ENCODE results near the gene ANO6. TPM values are rescaled to one million over a fixed set of nuclear protein-coding genes. Genes with fewer than 3 reads are reported as not detected.
A peak's percentile ranks its signal among the peaks of the same experiment; 100 is the strongest.

ANO6 gene
- total RNA-seq, 2 donors from 2014 or later, result 114 to 139 TPM

GRCh38 chr12:45337835-45338234 is 121.9 kb downstream of the ANO6 start:
- Histone ChIP-seq H3K36me3 (no peaks in the 10 kb centered on the region), H3K9me3 (no peaks in the 10 kb centered on the region), H3K4me1 (ENCODE audit: control insufficient read depth in 1 of 2, low read depth in 2 of 2) (peaks cover 12 to 36% of the 10 kb centered on the region in 2 donors), H3K27me3 (replicated peaks; ENCODE audit: insufficient read depth) (no peaks in the 10 kb centered on the region), H3K4me3 (no peak overlapping the region), H3K27ac (peak overlapping the region; percentile 1 to 44)
- ATAC-seq (ENCODE audit: insufficient number of reproducible peaks, low FRiP score, low read depth) (no peak), DNase-seq (ENCODE audit: low spot score) (no peak)
- no peak for TF ChIP-seq CTCF (IDR thresholded peaks at IDR 0.05)

GRCh38 chr12:45338272-45338671 is 122.4 kb downstream of the ANO6 start:
- no peak for ATAC-seq (ENCODE audit: insufficient number of reproducible peaks, low FRiP score, low read depth)

GRCh38 chr12:45339035-45339434 is 123.1 kb downstream of the ANO6 start:
- Histone ChIP-seq H3K36me3 (no peaks in the 10 kb centered on the region), H3K4me3 (no peak overlapping the region), H3K27ac (peak overlapping the region; percentile 43 to 44), H3K4me1 (ENCODE audit: control insufficient read depth in 1 of 2, low read depth in 2 of 2) (peaks cover 12 to 46% of the 10 kb centered on the region in 2 donors), H3K27me3 (replicated peaks; ENCODE audit: insufficient read depth) (no peaks in the 10 kb centered on the region), H3K9me3 (no peaks in the 10 kb centered on the region)
- TF ChIP-seq CTCF (IDR thresholded peaks at IDR 0.05), result no peak
- ATAC-seq (ENCODE audit: insufficient number of reproducible peaks, low FRiP score, low read depth) (no peak), DNase-seq (ENCODE audit: low spot score) (no peak)

More at GRCh38 chr12:45338272-45338671, 122.4 kb downstream of the ANO6 start:
- Histone ChIP-seq H3K36me3 (no peaks in the 10 kb centered on the region), H3K27ac (peak overlapping the region; percentile 1 to 44), H3K27me3 (replicated peaks; ENCODE audit: insufficient read depth) (no peaks in the 10 kb centered on the region), H3K4me1 (ENCODE audit: control insufficient read depth in 1 of 2, low read depth in 2 of 2) (peaks cover 12 to 38% of the 10 kb centered on the region in 2 donors), H3K9me3 (no peaks in the 10 kb centered on the region), H3K4me3 (no peak overlapping the region)
- no peak for DNase-seq (ENCODE audit: low spot score)
- no peak for TF ChIP-seq CTCF (IDR thresholded peaks at IDR 0.05)

- Histone ChIP-seq H3K9me3 (no peaks in the 10 kb centered on the region), H3K27ac (no peak overlapping the region), H3K4me3 (no peak overlapping the region), H3K36me3 (no peaks in the 10 kb centered on the region), H3K4me1 (ENCODE audit: control insufficient read depth in 1 of 2, low read depth in 2 of 2) (peaks cover 18 to 59% of the 10 kb centered on the region in 2 donors), H3K27me3 (replicated peaks; ENCODE audit: insufficient read depth) (no peaks in the 10 kb centered on the region)
- TF ChIP-seq CTCF (IDR thresholded peaks at IDR 0.05), result no peak
- DNase-seq (ENCODE audit: low spot score) (no peak), ATAC-seq (ENCODE audit: insufficient number of reproducible peaks, low FRiP score, low read depth) (no peak)
These were observed 126.3 kb downstream of the ANO6 start for GRCh38 chr12:45342171-45342570.

- peaks cover under 1% of the 10 kb centered on the region for H3K36me3 ChIP-seq
- H3K4me3 ChIP-seq, result no peak overlapping the region
- no peak overlapping the region for H3K27ac ChIP-seq
- no peak for TF ChIP-seq CTCF (IDR thresholded peaks at IDR 0.05)
- H3K9me3 ChIP-seq, result no peaks in the 10 kb centered on the region
- ATAC-seq (ENCODE audit: insufficient number of reproducible peaks, low FRiP score, low read depth) (no peak), DNase-seq (ENCODE audit: low spot score) (no peak)
- no peaks in the 10 kb centered on the region for H3K27me3 ChIP-seq (replicated peaks; ENCODE audit: insufficient read depth)
- H3K4me1 ChIP-seq (ENCODE audit: control insufficient read depth in 1 of 2, low read depth in 2 of 2), result peaks cover 18 to 54% of the 10 kb centered on the region in 2 donors
These were observed 127.0 kb downstream of the ANO6 start for GRCh38 chr12:45342848-45343247.
